DND-41 (cell line): ENCODE measurements around the gene FAM76B.

Experiments used
- ATAC-seq: fragments of 200-7000 bp; cut with Tn5 transposase; 3 replicates; pipeline ENCODE4 v1.9.1; 2021; ENCODE audit warnings: low read depth; ENCODE audit not compliant: insufficient read depth
- DNase-seq: peaks from one replicate; pipeline ENCODE4 v3.0.0-alpha.2; 2020
- H2AFZ ChIP-seq: 2 replicates; pipeline ENCODE4 v1.6.0; 2012; ENCODE audit warnings: low read depth, low read length
- H3K27ac ChIP-seq: 2 replicates; pipeline ENCODE4 v1.5.1; 2012; ENCODE audit warnings: low read length, inconsistent platforms
- H3K27me3 ChIP-seq: fragments of 200-600 bp; sonication (generic); 2 replicates; pipeline ENCODE4 v1.6.0; 2012; ENCODE audit warnings: low read length, mild to moderate bottlenecking, inconsistent platforms; ENCODE audit not compliant: insufficient read depth, poor library complexity
- H3K36me3 ChIP-seq: 2 replicates; pipeline ENCODE4 v1.5.1; 2012; ENCODE audit warnings: low read length, inconsistent platforms; ENCODE audit not compliant: insufficient read depth
- H3K4me1 ChIP-seq: 2 replicates; pipeline ENCODE4 v1.5.1; 2012; ENCODE audit warnings: mild to moderate bottlenecking, low read length; ENCODE audit not compliant: insufficient read depth
- H3K4me2 ChIP-seq: 2 replicates; pipeline ENCODE4 v1.6.0; 2012; ENCODE audit warnings: mild to moderate bottlenecking, moderate library complexity, low read length, inconsistent platforms; ENCODE audit not compliant: insufficient read depth
- H3K4me3 ChIP-seq, 2 experiments: fragments of 200-600 bp in 1 of 2; shearing (Covaris generic) in 1 of 2; 2 replicates each; pipeline ENCODE4 v1.5.1; 2012 to 2016; ENCODE audit warnings: inconsistent platforms in 2 of 2, low read length in 2 of 2, mild to moderate bottlenecking in 2 of 2, low read depth in 1 of 2, moderate library complexity in 1 of 2
- H3K79me2 ChIP-seq: 2 replicates; pipeline ENCODE4 v1.6.0; 2012; ENCODE audit warnings: low read length, inconsistent platforms; ENCODE audit not compliant: insufficient read depth
- H3K9ac ChIP-seq: 2 replicates; pipeline ENCODE4 v1.6.0; 2012; ENCODE audit warnings: low read depth, mild to moderate bottlenecking, inconsistent platforms, low read length, moderate library complexity
- H3K9me3 ChIP-seq: 2 replicates; pipeline ENCODE4 v1.5.1; 2012; ENCODE audit warnings: low read length, moderate library complexity, mild to moderate bottlenecking, inconsistent platforms; ENCODE audit not compliant: insufficient read depth, severe bottlenecking
- H4K20me1 ChIP-seq: 2 replicates; pipeline ENCODE4 v1.6.0; 2012; ENCODE audit warnings: low read length; ENCODE audit not compliant: insufficient read depth
- CTCF ChIP-seq: IDR thresholded peaks from 2 replicates; pipeline ENCODE4 v1.5.1; 2012; ENCODE audit warnings: borderline replicate concordance, low read length, moderate library complexity, mild to moderate bottlenecking; ENCODE audit not compliant: poor library complexity, severe bottlenecking; ENCODE audit errors: extremely low read depth
- EZH2 ChIP-seq: IDR thresholded peaks from 3 replicates; pipeline ENCODE4 v1.6.1; 2012; ENCODE audit warnings: borderline replicate concordance, low read depth, mild to moderate bottlenecking, moderate library complexity, low read length, inconsistent platforms; ENCODE audit not compliant: severe bottlenecking

Gene FAM76B

GRCh38 chr11:95764267-95764898, 25.2 kb downstream of the FAM76B start:
- Histone ChIP-seq H3K9ac (no peak overlapping the region), H3K4me1 (no peaks in the 10 kb centered on the region), H3K79me2 (no peaks in the 10 kb centered on the region), H2AFZ (no peak overlapping the region), H4K20me1 (no peaks in the 10 kb centered on the region), H3K4me3 (no peak overlapping the region), H3K4me2 (no peak overlapping the region), H3K27ac (no peak overlapping the region), H3K36me3 (peaks cover 10% of the 10 kb centered on the region; the same call in 1 of the 2 replicates), H3K27me3 (peaks cover 6% of the 10 kb centered on the region), H3K9me3 (no peaks in the 10 kb centered on the region)
- ATAC-seq, result peak; percentile 86
- no peak for DNase-seq
- TF ChIP-seq EZH2 (no peak), CTCF (peak; percentile 73)

GRCh38 chr11:95762534-95762933, 27.0 kb downstream of the FAM76B start:
- Histone ChIP-seq H2AFZ (no peak overlapping the region), H3K9me3 (no peaks in the 10 kb centered on the region), H3K27me3 (peaks cover 9% of the 10 kb centered on the region), H3K4me3 (no peak overlapping the region), H3K79me2 (no peaks in the 10 kb centered on the region), H3K36me3 (no peaks in the 10 kb centered on the region), H3K4me1 (no peaks in the 10 kb centered on the region), H3K9ac (no peak overlapping the region), H3K4me2 (no peak overlapping the region), H4K20me1 (no peaks in the 10 kb centered on the region), H3K27ac (no peak overlapping the region)
- TF ChIP-seq EZH2 (no peak), CTCF (no peak)
- ATAC-seq, result no peak
- DNase-seq, result no peak

- Histone ChIP-seq H3K9ac (no peak overlapping the region), H3K4me1 (no peaks in the 10 kb centered on the region), H3K79me2 (no peaks in the 10 kb centered on the region), H3K9me3 (no peaks in the 10 kb centered on the region), H3K27ac (no peak overlapping the region), H3K36me3 (no peaks in the 10 kb centered on the region), H3K27me3 (peaks cover 9% of the 10 kb centered on the region), H3K4me2 (no peak overlapping the region), H4K20me1 (no peaks in the 10 kb centered on the region), H2AFZ (no peak overlapping the region), H3K4me3 (no peak overlapping the region)
- DNase-seq (no peak), ATAC-seq (no peak)
- no peak for TF ChIP-seq CTCF
- TF ChIP-seq EZH2, result no peak
These were observed 28.6 kb downstream of the FAM76B start for GRCh38 chr11:95760941-95761340.

GRCh38 chr11:95751515-95751914, 38.1 kb downstream of the FAM76B start:
- Histone ChIP-seq H3K4me2 (no peak overlapping the region), H3K79me2 (no peaks in the 10 kb centered on the region), H3K36me3 (no peaks in the 10 kb centered on the region), H4K20me1 (no peaks in the 10 kb centered on the region), H3K9ac (no peak overlapping the region), H3K27ac (no peak overlapping the region), H3K4me3 (no peak overlapping the region), H3K4me1 (no peaks in the 10 kb centered on the region), H3K27me3 (peaks cover 17% of the 10 kb centered on the region), H2AFZ (no peak overlapping the region), H3K9me3 (no peaks in the 10 kb centered on the region)
- TF ChIP-seq EZH2, result no peak
- DNase-seq (no peak), ATAC-seq (no peak)
